Fibroblast of pulmonary artery (primary cell): ENCODE data around the gene FFAR3.

ENCODE experiments used
- DNase-seq: peaks from one replicate; pipeline ENCODE4 v3.0.0-alpha.2; 2010; ENCODE audit warnings: low read depth
- H3K4me3 ChIP-seq: replicated peaks from 2 replicates; pipeline ENCODE4 v1.5.1; 2011; ENCODE audit warnings: low read depth, mild to moderate bottlenecking, control low read depth, low read length, moderate library complexity
- TF ChIP-seq, protein P1 (sequence below): IDR thresholded peaks from 2 replicates; pipeline ENCODE4 v1.5.1; 2011; ENCODE audit warnings: mild to moderate bottlenecking, control low read depth, low read length, inconsistent platforms; ENCODE audit errors: missing control alignments

FFAR3 gene

GRCh38 chr19:35337984-35338296, 20.3 kb upstream of the FFAR3 start:
- no peak for DNase-seq
- TF ChIP-seq, protein P1, sequence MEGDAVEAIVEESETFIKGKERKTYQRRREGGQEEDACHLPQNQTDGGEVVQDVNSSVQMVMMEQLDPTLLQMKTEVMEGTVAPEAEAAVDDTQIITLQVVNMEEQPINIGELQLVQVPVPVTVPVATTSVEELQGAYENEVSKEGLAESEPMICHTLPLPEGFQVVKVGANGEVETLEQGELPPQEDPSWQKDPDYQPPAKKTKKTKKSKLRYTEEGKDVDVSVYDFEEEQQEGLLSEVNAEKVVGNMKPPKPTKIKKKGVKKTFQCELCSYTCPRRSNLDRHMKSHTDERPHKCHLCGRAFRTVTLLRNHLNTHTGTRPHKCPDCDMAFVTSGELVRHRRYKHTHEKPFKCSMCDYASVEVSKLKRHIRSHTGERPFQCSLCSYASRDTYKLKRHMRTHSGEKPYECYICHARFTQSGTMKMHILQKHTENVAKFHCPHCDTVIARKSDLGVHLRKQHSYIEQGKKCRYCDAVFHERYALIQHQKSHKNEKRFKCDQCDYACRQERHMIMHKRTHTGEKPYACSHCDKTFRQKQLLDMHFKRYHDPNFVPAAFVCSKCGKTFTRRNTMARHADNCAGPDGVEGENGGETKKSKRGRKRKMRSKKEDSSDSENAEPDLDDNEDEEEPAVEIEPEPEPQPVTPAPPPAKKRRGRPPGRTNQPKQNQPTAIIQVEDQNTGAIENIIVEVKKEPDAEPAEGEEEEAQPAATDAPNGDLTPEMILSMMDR, result no peak
- H3K4me3 ChIP-seq, result no peak overlapping the region

DNA sequence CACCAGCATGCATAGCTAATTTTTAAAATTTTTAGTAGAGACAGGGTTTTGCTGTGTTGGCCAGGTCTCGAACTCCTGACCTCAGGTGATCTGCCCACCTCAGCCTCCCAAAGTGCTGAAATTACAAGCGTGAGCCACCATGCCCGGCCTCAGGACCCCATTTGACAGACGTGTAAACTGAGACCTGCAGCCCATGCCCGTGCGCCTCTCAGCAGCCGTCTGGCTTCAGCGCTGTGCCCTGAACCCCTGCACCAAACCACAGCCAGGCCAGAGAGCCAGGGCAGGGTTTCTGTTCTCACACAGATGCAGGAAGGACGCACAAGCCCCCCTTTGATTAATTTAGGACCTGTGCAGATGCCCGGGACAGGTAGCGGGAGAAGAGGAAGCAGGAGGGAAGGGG, 17.8 kb upstream of the FFAR3 start:
- H3K4me3 ChIP-seq, result no peak overlapping the region
- TF ChIP-seq, protein P1, result no peak
- no peak for DNase-seq

DNA sequence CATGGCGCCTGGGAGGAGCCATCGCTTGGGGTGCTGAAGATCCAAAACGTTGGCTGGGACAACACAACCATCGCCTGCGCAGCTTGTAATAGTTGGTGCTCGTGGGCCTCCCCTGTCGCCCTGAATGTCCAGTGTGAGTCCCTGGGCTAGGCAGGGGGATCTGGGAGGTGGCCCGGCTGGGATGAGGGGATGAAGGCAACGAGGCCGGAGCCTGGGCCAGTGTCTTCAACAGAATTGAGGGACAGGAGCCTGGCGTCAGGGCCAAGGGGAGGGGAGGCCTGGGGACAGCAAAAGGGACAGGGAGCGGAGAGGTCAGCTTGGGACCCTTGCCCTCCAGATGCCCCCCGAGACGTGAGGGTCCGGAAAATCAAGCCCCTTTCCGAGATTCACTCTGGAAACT, 17.3 kb upstream of the FFAR3 start:
- TF ChIP-seq, protein P1, result no peak
- H3K4me3 ChIP-seq, result no peak overlapping the region
- no peak for DNase-seq

- no peak overlapping the region for H3K4me3 ChIP-seq
- no peak for DNase-seq
- TF ChIP-seq, protein P1, result no peak
Observed at GRCh38 chr19:35341565-35342225, 16.6 kb upstream of the FFAR3 start.

DNA sequence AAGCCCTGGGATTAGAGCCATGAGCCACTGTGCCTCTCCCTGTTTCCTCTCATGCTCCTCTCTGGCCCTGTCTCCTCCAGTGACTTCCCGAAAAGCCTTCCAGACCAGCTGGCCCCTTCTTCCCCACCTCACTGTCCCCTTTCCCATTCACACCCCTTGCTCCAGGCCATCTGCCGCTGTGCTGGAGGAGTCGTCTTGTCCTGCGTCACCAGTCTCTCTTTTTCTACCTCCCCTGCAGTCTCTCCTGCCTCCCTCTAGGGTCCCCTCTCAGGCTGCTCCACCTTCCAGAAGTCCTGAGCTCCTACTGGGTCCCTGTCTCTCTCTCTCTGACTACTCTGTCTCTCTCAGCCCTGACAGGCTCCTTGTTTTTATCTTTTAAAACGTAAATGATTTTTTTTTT, 15.8 kb upstream of the FFAR3 start:
- TF ChIP-seq, protein P1, result no peak
- DNase-seq, result no peak

DNA sequence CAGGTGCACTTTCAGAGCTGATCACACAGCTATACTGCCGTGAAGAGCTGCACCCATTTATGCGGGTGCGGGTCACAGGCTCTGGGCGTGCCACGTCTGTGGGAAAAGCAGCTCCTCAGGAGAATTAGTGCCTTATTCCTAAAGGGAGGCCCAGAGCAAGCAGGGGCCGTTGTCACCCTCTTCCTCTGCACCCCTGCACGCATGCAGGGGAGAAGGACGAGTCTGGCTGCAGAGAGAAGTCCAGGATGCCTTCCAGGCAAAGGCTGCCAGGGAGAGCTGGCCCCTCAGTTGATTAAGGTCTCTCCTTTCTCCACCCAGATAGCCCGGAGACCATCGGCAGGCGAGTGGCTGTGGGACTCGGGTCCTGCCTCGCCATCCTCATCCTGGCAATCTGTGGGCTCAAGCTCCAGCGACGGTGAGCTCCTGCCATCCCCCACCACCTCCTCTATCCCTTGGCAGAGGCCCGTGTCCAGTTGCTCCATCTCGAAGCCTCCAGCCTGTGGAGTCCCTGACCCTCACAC, 13.7 kb upstream of the FFAR3 start:
- no peak overlapping the region for H3K4me3 ChIP-seq
- DNase-seq, result no peak
- TF ChIP-seq, protein P1, result no peak

More for the DNA sequence above, 15.8 kb upstream of the FFAR3 start:
- H3K4me3 ChIP-seq, result no peak overlapping the region

DNA sequence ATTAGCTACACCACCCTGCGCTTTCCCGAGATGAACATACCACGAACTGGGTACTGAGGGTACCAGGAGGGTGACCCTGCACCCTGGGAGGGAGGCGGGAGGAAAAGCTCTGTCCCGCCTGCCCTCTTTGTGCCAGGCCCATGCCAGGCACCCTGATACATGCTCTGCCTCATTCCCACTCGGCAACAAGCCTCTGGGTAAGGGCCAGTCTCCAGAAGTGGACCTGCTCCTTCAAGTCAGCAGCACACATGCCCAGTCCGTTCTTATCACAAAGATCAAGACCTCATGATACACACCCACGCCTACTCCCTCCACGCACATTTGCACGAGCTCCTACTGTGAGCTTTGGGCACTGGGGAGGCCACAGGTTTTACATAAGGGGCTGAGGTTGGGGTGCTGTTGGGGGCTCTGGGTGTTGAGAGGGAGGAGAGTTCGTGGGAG, 12.6 kb upstream of the FFAR3 start:
- no peak for DNase-seq
- TF ChIP-seq, protein P1, result no peak

More for the DNA sequence above, 12.6 kb upstream of the FFAR3 start:
- H3K4me3 ChIP-seq, result no peak overlapping the region
